Brain microvascular endothelial cell (primary cell): ENCODE results near the gene TMCC1.

Experiments
- DNase-seq: peaks from one replicate; pipeline ENCODE4 v3.0.0-alpha.2; 2020
- H3K27ac ChIP-seq: fragments of 250-450 bp; sonication (Bioruptor Pico); 2 replicates; pipeline ENCODE4 v1.5.1; 2020; ENCODE audit warnings: mild to moderate bottlenecking, moderate library complexity
- H3K27me3 ChIP-seq: fragments of 250-450 bp; sonication (Bioruptor Pico); replicated peaks from 2 replicates; pipeline ENCODE4 v1.5.1; 2020; ENCODE audit warnings: mild to moderate bottlenecking
- H3K36me3 ChIP-seq: fragments of 250-450 bp; sonication (Bioruptor Pico); replicated peaks from 2 replicates; pipeline ENCODE4 v1.5.1; 2020; ENCODE audit warnings: mild to moderate bottlenecking
- H3K4me3 ChIP-seq: 2 replicates; pipeline ENCODE4 v1.5.1; 2011; ENCODE audit warnings: low read depth, mild to moderate bottlenecking, control low read depth, low read length, moderate library complexity
- CTCF ChIP-seq: IDR thresholded peaks from 2 replicates; pipeline ENCODE4 v1.5.1; 2011; ENCODE audit warnings: low read depth, mild to moderate bottlenecking, moderate library complexity, low read length, control low read depth, inconsistent platforms; ENCODE audit errors: missing control alignments
- in situ Hi-C: cut with HindIII; loops from 2 replicates; pipeline ENCODE4 v1.10.0; 2017; ENCODE audit warnings: low sequenced_read_pairs, low pct_ligation_motif_present

The TMCC1 gene

GRCh38 chr3:129936757-129937156, 43.2 kb upstream of the TMCC1 start:
- in situ Hi-C loops, result no loop called here
- H3K27ac ChIP-seq, result no peak overlapping the region
- no peaks in the 10 kb centered on the region for H3K27me3 ChIP-seq
- no peak for TF ChIP-seq CTCF
- DNase-seq, result peak; percentile 35
- H3K4me3 ChIP-seq, result peak overlapping the region; percentile 35
- no peaks in the 10 kb centered on the region for H3K36me3 ChIP-seq

GRCh38 chr3:129934234-129935123, 41.0 kb upstream of the TMCC1 start:
- Histone ChIP-seq H3K27me3 (no peaks in the 10 kb centered on the region), H3K4me3 (no peak overlapping the region), H3K36me3 (no peaks in the 10 kb centered on the region), H3K27ac (no peak overlapping the region)
- TF ChIP-seq CTCF, result peak; percentile 89
- in situ Hi-C loops, result no loop called here
- DNase-seq, result peak; percentile 15

GRCh38 chr3:129933471-129933870, 40.0 kb upstream of the TMCC1 start:
- no peak for DNase-seq

GRCh38 chr3:129929383-129929782, 35.9 kb upstream of the TMCC1 start:
- no peak for TF ChIP-seq CTCF
- Histone ChIP-seq H3K27me3 (no peaks in the 10 kb centered on the region), H3K27ac (no peak overlapping the region), H3K36me3 (no peaks in the 10 kb centered on the region), H3K4me3 (no peak overlapping the region)
- no peak for DNase-seq
- in situ Hi-C loops, result no loop called here

More at GRCh38 chr3:129933471-129933870, 40.0 kb upstream of the TMCC1 start:
- Histone ChIP-seq H3K27me3 (no peaks in the 10 kb centered on the region), H3K4me3 (no peak overlapping the region), H3K27ac (no peak overlapping the region), H3K36me3 (no peaks in the 10 kb centered on the region)
- TF ChIP-seq CTCF, result no peak
- in situ Hi-C loops, result no loop called here

- Histone ChIP-seq H3K27ac (no peak overlapping the region), H3K27me3 (no peaks in the 10 kb centered on the region), H3K4me3 (no peak overlapping the region), H3K36me3 (no peaks in the 10 kb centered on the region)
- no peak for TF ChIP-seq CTCF
- in situ Hi-C loops, result no loop called here
- no peak for DNase-seq
These were observed 33.6 kb upstream of the TMCC1 start for GRCh38 chr3:129927072-129927471.
